NOMO-1 treated with DMSO at 0.1 percent for 48 hours (cell line): ENCODE measurements around the gene GIMAP1.

ENCODE experiments used
- DNase-seq: peaks from one replicate; lab custom pipeline; 2025; ENCODE audit not compliant: unreplicated experiment; lab: John Stamatoyannopoulos, UW

GIMAP1 gene

GRCh38 chr7:150721970-150722373, 5.6 kb downstream of the GIMAP1 start:
- no peak for DNase-seq

- no peak for DNase-seq
Observed at GRCh38 chr7:150722431-150722931, 6.1 kb downstream of the GIMAP1 start.

- DNase-seq, result no peak
Observed at GRCh38 chr7:150723467-150723866, 7.1 kb downstream of the GIMAP1 start.

- no peak for DNase-seq
Observed at GRCh38 chr7:150727381-150727780, 11.0 kb downstream of the GIMAP1 start.

GRCh38 chr7:150728011-150728410, 11.6 kb downstream of the GIMAP1 start:
- no peak for DNase-seq

- DNase-seq, result no peak
Observed at GRCh38 chr7:150728609-150729008, 12.2 kb downstream of the GIMAP1 start.

GRCh38 chr7:150731916-150732315, 15.5 kb downstream of the GIMAP1 start:
- no peak for DNase-seq

- DNase-seq, result no peak
Observed at GRCh38 chr7:150732786-150733481, 16.5 kb downstream of the GIMAP1 start.

- no peak for DNase-seq
Observed at GRCh38 chr7:150733482-150734095, 17.2 kb downstream of the GIMAP1 start.

GRCh38 chr7:150734254-150734653, 17.8 kb downstream of the GIMAP1 start:
- no peak for DNase-seq

- DNase-seq, result no peak
Observed at GRCh38 chr7:150735596-150736358, 19.4 kb downstream of the GIMAP1 start.

- DNase-seq, result no peak
Observed at GRCh38 chr7:150736864-150737263, 20.5 kb downstream of the GIMAP1 start.

GRCh38 chr7:150737265-150738055, 21.0 kb downstream of the GIMAP1 start, which contains the start of gene GIMAP5:
Gene GIMAP5, plus strand, starts transcription at chr7:150737418. Its CDS starts 3,467 bp downstream, at chr7:150740885.
- no peak for DNase-seq

GRCh38 chr7:150738092-150738491, 21.7 kb downstream of the GIMAP1 start:
- no peak for DNase-seq

- no peak for DNase-seq
Observed at GRCh38 chr7:150738591-150739001, 22.2 kb downstream of the GIMAP1 start.

- no peak for DNase-seq
Observed at GRCh38 chr7:150739033-150739432, 22.6 kb downstream of the GIMAP1 start.

- DNase-seq, result no peak
Observed at GRCh38 chr7:150740053-150740452, 23.6 kb downstream of the GIMAP1 start.

- no peak for DNase-seq
Observed at GRCh38 chr7:150742286-150742968, 26.0 kb downstream of the GIMAP1 start.

GRCh38 chr7:150744041-150744656, 27.7 kb downstream of the GIMAP1 start:
- DNase-seq, result no peak

- DNase-seq, result no peak
Observed at GRCh38 chr7:150745086-150745485, 28.7 kb downstream of the GIMAP1 start.
